HCT116 (cell line): ENCODE results near the gene FBH1. TPM values are rescaled to one million over a fixed set of nuclear protein-coding genes. Genes with fewer than 3 reads are reported as not detected.

Experiments used
- ATAC-seq: fragments of 200-7000 bp; cut with Tn5 transposase; 2 replicates; pipeline ENCODE4 v1.9.1; 2020; ENCODE audit warnings: mild to moderate bottlenecking, moderate library complexity
- Bru-seq: library from RNA; stranded (reverse); fragments of 400-500 nt; gene quantifications from one replicate; lab custom pipeline; 2021; lab: Mats Ljungman, UMichigan
- BruChase-seq, 2 experiments: library from RNA; stranded (reverse); fragments of 400-500 nt; gene quantifications; one replicate each; lab custom pipeline; 2021; lab: Mats Ljungman, UMichigan
- BruUV-seq: library from RNA; stranded (reverse); fragments of 400-500 nt; replicated peaks from 2 replicates; lab custom pipeline; 2021; lab: Mats Ljungman, UMichigan
- CTCF ChIA-PET: fragments of 300-600 bp; sonication (Branson Sonifier 250); formaldehyde crosslinking; loops from one replicate; lab custom pipeline; 2021; ENCODE audit warnings: antibody characterized with exemption; lab: Charles Lee
- POLR2A ChIA-PET: fragments of 300-600, 350-600 bp; sonication (Branson Sonifier 250); formaldehyde crosslinking; loops from one replicate; lab custom pipeline; 2021; ENCODE audit warnings: antibody characterized with exemption; lab: Charles Lee
- RAD21 ChIA-PET, 2 experiments: fragments of 300-600 bp; sonication (Branson Sonifier 250); formaldehyde crosslinking; loops; one replicate each; lab custom pipeline; 2023; ENCODE audit warnings: low total read pairs in 2 of 2; ENCODE audit not compliant: uncharacterized antibody in 2 of 2, unreplicated experiment in 2 of 2, low non-redundant PET in 1 of 2; lab: Charles Lee
- DNase-seq: peaks from one replicate; pipeline ENCODE4 v3.0.0-alpha.2; 2010; ENCODE audit warnings: low read depth, low spot score
- H2AFZ ChIP-seq: fragments of 200-600 bp; shearing (Covaris generic), sonication (generic); 2 replicates; pipeline ENCODE4 v1.6.1; 2017; ENCODE audit warnings: low read depth, mixed run types, mixed read lengths, antibody characterized with exemption, low read length; ENCODE audit not compliant: poor library complexity, severe bottlenecking
- H3K27ac ChIP-seq: 2 replicates; pipeline ENCODE4 v1.5.1; 2012; ENCODE audit warnings: low read depth, low read length
- H3K27me3 ChIP-seq: fragments of 200-600 bp; sonication (generic); 2 replicates; pipeline ENCODE4 v1.6.1; 2016; ENCODE audit warnings: mixed run types, low read length, mixed read lengths; ENCODE audit not compliant: insufficient read depth
- H3K36me3 ChIP-seq, 2 experiments: fragments of 200-500 bp in 1 of 2; fragments of 200-600 bp in 1 of 2; sonication (Bioruptor generic) in 1 of 2; sonication (generic) in 1 of 2; 2 replicates each; pipeline versions ENCODE4 v1.5.1 to v1.6.1; 2014 to 2016; ENCODE audit warnings: low read length in 2 of 2, inconsistent platforms in 1 of 2, mixed read lengths in 1 of 2, mixed run types in 1 of 2; ENCODE audit not compliant: insufficient read depth in 2 of 2, control insufficient read depth in 1 of 2
- H3K4me1 ChIP-seq, 2 experiments: fragments of 200-600 bp in 1 of 2; sonication (generic) in 1 of 2; 2 replicates each; pipeline versions ENCODE4 v1.5.1 to v1.6.1; 2012 to 2017; ENCODE audit warnings: low read length in 2 of 2, inconsistent platforms in 1 of 2, mild to moderate bottlenecking in 1 of 2, mixed read lengths in 1 of 2, mixed run types in 1 of 2, moderate library complexity in 1 of 2; ENCODE audit not compliant: insufficient read depth in 2 of 2, control insufficient read depth in 1 of 2
- H3K4me2 ChIP-seq: fragments of 200-600 bp; sonication (generic); 2 replicates; pipeline ENCODE4 v1.6.1; 2017; ENCODE audit warnings: mixed run types, low read length, mixed read lengths
- H3K4me3 ChIP-seq, 2 experiments: fragments of 200-600 bp in 1 of 2; sonication (generic) in 1 of 2; replicated peaks in 1 of 2; 2 replicates each; pipeline ENCODE4 v1.5.1; 2011 to 2016; ENCODE audit warnings: low read length in 2 of 2, control low read depth in 1 of 2, low read depth in 1 of 2, mild to moderate bottlenecking in 1 of 2, mixed read lengths in 1 of 2, mixed run types in 1 of 2
- H3K79me2 ChIP-seq: fragments of 200-600 bp; sonication (generic); 2 replicates; pipeline ENCODE4 v1.6.1; 2017; ENCODE audit warnings: mild to moderate bottlenecking, mixed run types, low read length, moderate library complexity, mixed read lengths; ENCODE audit not compliant: insufficient read depth
- H3K9ac ChIP-seq: fragments of 200-600 bp; sonication (generic); 2 replicates; pipeline ENCODE4 v1.6.1; 2016; ENCODE audit warnings: low read length, mixed read lengths
- H3K9me2 ChIP-seq: fragments of 200-600 bp; sonication (generic), shearing (Covaris generic); 2 replicates; pipeline ENCODE4 v1.6.1; 2017; ENCODE audit warnings: mixed run types, mild to moderate bottlenecking, moderate library complexity; ENCODE audit not compliant: insufficient read depth
- H3K9me3 ChIP-seq, 2 experiments: fragments of 200-500 bp in 1 of 2; fragments of 200-600 bp in 1 of 2; sonication (Bioruptor generic) in 1 of 2; sonication (generic) in 1 of 2; 2 replicates each; pipeline ENCODE4 v1.6.1; 2014 to 2017; ENCODE audit warnings: low read length in 2 of 2, mixed read lengths in 2 of 2, inconsistent platforms in 1 of 2, low read depth in 1 of 2, mild to moderate bottlenecking in 1 of 2, mixed run types in 1 of 2, moderate library complexity in 1 of 2; ENCODE audit not compliant: control insufficient read depth in 1 of 2, insufficient read depth in 1 of 2
- H4K20me1 ChIP-seq: fragments of 200-600 bp; sonication (generic), shearing (Covaris generic); 2 replicates; pipeline ENCODE4 v1.6.1; 2017; ENCODE audit warnings: mixed run types, mild to moderate bottlenecking, moderate library complexity; ENCODE audit not compliant: insufficient read depth
- ATF3 ChIP-seq: IDR thresholded peaks from 2 replicates; pipeline ENCODE4 v1.6.1; 2012
- EGR1 ChIP-seq: IDR thresholded peaks from 2 replicates; pipeline ENCODE4 v1.6.1; 2012; ENCODE audit warnings: low read depth
- ELF1 ChIP-seq: IDR thresholded peaks from 2 replicates; pipeline ENCODE4 v1.6.1; 2012; ENCODE audit warnings: low read depth, borderline replicate concordance
- EZH2 ChIP-seq: fragments of 200-600 bp; sonication (generic); IDR thresholded peaks from 2 replicates; pipeline ENCODE4 v1.6.1; 2017; ENCODE audit warnings: antibody characterized with exemption, mixed run types
- JUND ChIP-seq: IDR thresholded peaks from 2 replicates; pipeline ENCODE4 v1.6.1; 2012
- POLR2A ChIP-seq: IDR thresholded peaks from 2 replicates; pipeline ENCODE4 v1.7.0; 2011; ENCODE audit warnings: borderline replicate concordance; ENCODE audit not compliant: insufficient read depth, insufficient read length; ENCODE audit errors: extremely low read depth
- POLR2AphosphoS5 ChIP-seq: IDR thresholded peaks from 2 replicates; pipeline ENCODE4 v1.6.1; 2011; ENCODE audit warnings: mild to moderate bottlenecking, low read depth, low read length, moderate library complexity
- SIN3A ChIP-seq: IDR thresholded peaks from 2 replicates; pipeline ENCODE4 v1.6.1; 2012; ENCODE audit warnings: low read depth
- SP1 ChIP-seq: IDR thresholded peaks from 2 replicates; pipeline ENCODE4 v1.6.1; 2012; ENCODE audit warnings: low read depth
- TCF7L2 ChIP-seq: IDR thresholded peaks from 2 replicates; pipeline ENCODE4 v1.7.0; 2011; ENCODE audit warnings: borderline replicate concordance, inconsistent platforms; ENCODE audit not compliant: insufficient read depth, insufficient read length; ENCODE audit errors: extremely low read depth
- YY1 ChIP-seq: IDR thresholded peaks from 2 replicates; pipeline ENCODE4 v1.6.1; 2011; ENCODE audit warnings: low read length, low read depth, moderate library complexity, mild to moderate bottlenecking; ENCODE audit not compliant: insufficient replicate concordance; ENCODE audit errors: extremely low read depth
- ZFX ChIP-seq: fragments of 450-650 bp; IDR thresholded peaks from 2 replicates; pipeline ENCODE4 v1.6.1; 2017
- ZNF274 ChIP-seq: fragments of 200-500 bp; sonication (Bioruptor generic); IDR thresholded peaks from 2 replicates; pipeline ENCODE4 v1.6.1; 2014; ENCODE audit warnings: mild to moderate bottlenecking, low read depth, low read length, inconsistent platforms
- intact Hi-C: fragments of 100-400 bp; cut with micrococcal nuclease; formaldehyde crosslinking; loops from 2 replicates; pipeline ENCODE4 v1.10.0; 2022
- long read RNA-seq: library from polyadenylated mRNA; unstranded; transcript quantifications from one replicate; pipeline ENCODE4 v2.0.0, GENCODE V29; 2021; ENCODE audit not compliant: unreplicated experiment
- polyA plus RNA-seq: library from polyadenylated mRNA; unstranded; fragments of >200 nt; gene quantifications from 2 replicates; pipeline ENCODE4 v1.2.1, GENCODE V29; 2012; ENCODE audit warnings: missing spikeins
- total RNA-seq: library from RNA; stranded (reverse); gene quantifications from one replicate; pipeline ENCODE4 v1.2.1, GENCODE V29; 2021; ENCODE audit not compliant: unreplicated experiment
- TF ChIP-seq, protein P1 (sequence below): IDR thresholded peaks from 2 replicates; pipeline ENCODE4 v1.6.1; 2012
- TF ChIP-seq, protein P2 (sequence below): IDR thresholded peaks from 2 replicates; pipeline ENCODE4 v1.6.1; 2011; ENCODE audit warnings: mild to moderate bottlenecking, low read length, moderate library complexity; ENCODE audit not compliant: insufficient replicate concordance; ENCODE audit errors: extremely low read depth

Gene FBH1
- 70.2 TPM for total RNA-seq
- 42.3 and 48.3 TPM in 2 replicates for polyA plus RNA-seq
- percentile 80 among the genes with signal in this experiment for Bru-seq, nascent RNA
- BruChase-seq, experiment 1, labeled RNA remaining after a 6-hour chase, result percentile 88 among the genes with signal in this experiment
- BruChase-seq, experiment 2, labeled RNA remaining after a 2-hour chase, result percentile 93 among the genes with signal in this experiment
- long read RNA-seq, transcript FBH1-201 (21 exons, 3,560 nt), result major isoform, 42 of 131 reads
- long read RNA-seq, partial matches to known transcripts, result 43 of 131 reads
- long read RNA-seq, other reads (novel, unspliced or antisense), result 43 of 131 reads

DNA sequence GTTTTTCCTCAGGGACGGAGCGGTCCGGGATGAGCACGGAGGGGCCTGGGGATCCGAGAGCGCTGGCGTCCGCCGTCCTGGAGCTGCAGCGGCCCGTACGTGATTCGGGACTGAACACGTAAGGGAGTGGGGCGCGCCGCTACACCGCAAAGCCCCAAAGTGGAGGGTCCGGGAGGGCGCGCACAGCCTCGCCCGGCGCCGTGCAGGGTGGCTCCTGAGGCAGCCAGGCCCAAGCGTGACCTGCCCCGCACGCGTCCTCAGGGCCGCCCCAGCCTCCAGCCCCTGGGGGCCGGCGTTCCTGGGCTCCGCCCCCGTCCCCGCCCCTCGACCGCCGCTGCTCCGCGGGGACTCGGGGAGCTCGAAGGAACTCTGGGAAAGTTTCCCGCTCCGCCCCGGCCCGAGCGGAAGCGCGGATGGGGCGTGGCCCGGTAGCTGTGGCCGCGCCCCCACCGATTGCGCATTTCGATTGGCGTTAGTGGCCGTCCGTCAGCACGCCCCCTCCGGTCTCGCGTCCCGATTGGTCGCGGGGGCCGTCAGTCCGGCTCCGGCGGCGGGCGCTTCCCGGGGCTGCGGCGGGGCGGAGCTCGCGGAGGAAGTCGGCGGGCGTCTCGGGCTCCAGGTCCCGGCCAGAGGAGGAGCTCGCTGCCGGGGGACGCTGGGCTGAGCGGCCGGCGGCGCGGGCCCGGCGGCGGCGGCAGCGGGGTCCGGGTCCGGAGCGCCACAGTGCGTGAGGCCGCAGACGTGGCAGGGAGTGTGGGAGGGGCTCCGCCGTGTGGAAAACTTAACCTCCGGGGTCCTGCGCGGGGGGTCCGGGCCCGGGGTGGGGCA lies at the start of gene FBH1, which contains the start of gene ANKRD16:
Gene FBH1, plus strand, starts transcription at position 620 of the 828 bp plus-strand sequence. Its CDS starts 103 bp downstream, at position 723.
Gene ANKRD16, minus strand, starts transcription at position 270 of the 828 bp plus-strand sequence. CDS start 539 bp downstream, outside the sequence.
- Histone ChIP-seq H3K27me3 (no peaks in the 10 kb centered on the region), H3K4me3 (peak within 1 kb of the TSS; percentile 92 to 98), H3K9me3 (no peaks in the 10 kb centered on the region), H3K27ac (peak within 1 kb of the TSS; percentile 78), H3K9ac (peak within 1 kb of the TSS; percentile 97), H3K36me3 (peaks cover 26 to 31% of the 10 kb centered on the region in 2 experiments; a peak in 3 of 4 replicates), H3K9me2 (no peaks in the 10 kb centered on the region), H2AFZ (no peak within 1 kb of the TSS), H3K4me1 (peaks cover 11 to 20% of the 10 kb centered on the region in 2 experiments; a peak in 3 of 4 replicates), H3K79me2 (peaks cover 59% of the 10 kb centered on the region), H3K4me2 (peak within 1 kb of the TSS; percentile 97), H4K20me1 (no peaks in the 10 kb centered on the region)
- CTCF ChIA-PET, result interaction anchor here (0.6 to 2.2 kb wide), 6 partner anchors 10 to 512 kb away, joined by 3 to 12 read pairs (median 3); no protein-coding TSS in a partner anchor
- POLR2A ChIA-PET, result interaction anchor here (0.6 to 1.4 kb wide), 12 partner anchors 9 to 402 kb away, joined by 3 to 8 read pairs (median 4); partner anchors contain the start of gene GDI2
- intact Hi-C loops, result no loop called here
- peak; percentile 96 for DNase-seq
- BruUV-seq, result no TSS peak
- TF ChIP-seq, protein P1, sequence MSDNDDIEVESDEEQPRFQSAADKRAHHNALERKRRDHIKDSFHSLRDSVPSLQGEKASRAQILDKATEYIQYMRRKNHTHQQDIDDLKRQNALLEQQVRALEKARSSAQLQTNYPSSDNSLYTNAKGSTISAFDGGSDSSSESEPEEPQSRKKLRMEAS, result peak; percentile 95
- TF ChIP-seq TCF7L2, result no peak
- no peak for TF ChIP-seq ZNF274
- TF ChIP-seq SIN3A, result peak; percentile 83
- peak; percentile 77 for TF ChIP-seq ELF1
- TF ChIP-seq SP1, result peak; percentile 100
- no peak for TF ChIP-seq JUND
- TF ChIP-seq EGR1, result peak; percentile 87
- TF ChIP-seq ATF3, result no peak
- peak; percentile 86 for TF ChIP-seq POLR2AphosphoS5
- TF ChIP-seq POLR2A, result peak; percentile 93
- no peak for TF ChIP-seq EZH2
- TF ChIP-seq YY1, result no peak
- TF ChIP-seq, protein P2, sequence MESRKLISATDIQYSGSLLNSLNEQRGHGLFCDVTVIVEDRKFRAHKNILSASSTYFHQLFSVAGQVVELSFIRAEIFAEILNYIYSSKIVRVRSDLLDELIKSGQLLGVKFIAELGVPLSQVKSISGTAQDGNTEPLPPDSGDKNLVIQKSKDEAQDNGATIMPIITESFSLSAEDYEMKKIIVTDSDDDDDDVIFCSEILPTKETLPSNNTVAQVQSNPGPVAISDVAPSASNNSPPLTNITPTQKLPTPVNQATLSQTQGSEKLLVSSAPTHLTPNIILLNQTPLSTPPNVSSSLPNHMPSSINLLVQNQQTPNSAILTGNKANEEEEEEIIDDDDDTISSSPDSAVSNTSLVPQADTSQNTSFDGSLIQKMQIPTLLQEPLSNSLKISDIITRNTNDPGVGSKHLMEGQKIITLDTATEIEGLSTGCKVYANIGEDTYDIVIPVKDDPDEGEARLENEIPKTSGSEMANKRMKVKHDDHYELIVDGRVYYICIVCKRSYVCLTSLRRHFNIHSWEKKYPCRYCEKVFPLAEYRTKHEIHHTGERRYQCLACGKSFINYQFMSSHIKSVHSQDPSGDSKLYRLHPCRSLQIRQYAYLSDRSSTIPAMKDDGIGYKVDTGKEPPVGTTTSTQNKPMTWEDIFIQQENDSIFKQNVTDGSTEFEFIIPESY, result peak; percentile 79
- peak; percentile 94 for TF ChIP-seq ZFX
- RAD21 ChIA-PET, result interaction anchor here in 1 of 2 experiments (1.0 to 1.1 kb wide), 2 partner anchors 11 to 512 kb away, joined by 3 read pairs; no protein-coding TSS in a partner anchor
- ATAC-seq, result peak; percentile 89
